T1000 (cell line): ENCODE measurements around the gene IFNA16.
"Not testable (repeated sequence)": the region's sequence is repeated elsewhere in the genome, so short reads cannot be mapped to it uniquely, and the experiment has no call there.

ENCODE experiments used
- DNase-seq: peaks from one replicate; lab custom pipeline; 2025; ENCODE audit warnings: mixed read lengths; lab: John Stamatoyannopoulos, UW

IFNA16 gene

DNA sequence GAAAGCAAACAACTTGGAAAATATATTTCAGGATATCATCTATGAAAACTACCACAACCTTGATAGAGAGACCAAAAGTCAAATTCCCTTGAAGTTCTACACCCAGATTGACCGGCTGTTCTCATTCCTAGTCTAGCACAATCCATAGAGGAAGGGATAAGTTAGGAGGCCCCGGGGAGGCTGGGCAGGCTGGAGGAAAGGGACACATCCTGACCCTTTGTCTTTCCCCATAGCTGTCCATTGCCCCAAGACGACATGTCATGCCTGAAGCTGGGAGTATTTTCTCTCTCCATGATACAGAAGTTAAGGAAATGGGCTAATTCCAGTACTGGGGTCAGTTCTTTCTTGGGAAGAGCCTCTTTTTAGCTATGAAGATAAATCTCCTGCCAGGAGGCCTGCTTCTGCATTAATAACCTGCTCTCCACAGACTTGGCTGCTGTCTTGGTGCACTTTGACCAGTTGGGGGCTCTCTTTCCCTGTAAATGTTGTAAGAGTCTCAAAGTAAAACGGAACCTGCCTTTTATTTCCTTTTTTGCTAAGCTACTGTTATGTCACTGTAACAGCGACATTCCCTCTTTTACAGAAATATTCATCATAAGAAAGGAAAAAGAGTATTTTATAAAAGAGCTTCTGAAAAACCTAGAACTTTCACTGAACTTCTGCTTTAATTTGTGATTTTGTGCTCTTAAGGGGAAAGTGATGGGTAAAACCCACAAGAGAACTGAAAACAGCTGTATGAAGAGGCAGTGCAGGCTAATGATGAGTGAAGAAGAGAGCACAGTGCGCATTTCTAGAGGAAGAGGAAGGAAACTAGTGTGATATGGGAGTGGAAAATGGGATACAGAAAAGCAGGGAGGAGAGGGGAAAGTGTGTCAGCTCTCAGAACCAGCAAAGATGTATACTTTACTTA lies 22.0 kb downstream of the IFNA16 start:
- DNase-seq, result not testable (repeated sequence)

DNA sequence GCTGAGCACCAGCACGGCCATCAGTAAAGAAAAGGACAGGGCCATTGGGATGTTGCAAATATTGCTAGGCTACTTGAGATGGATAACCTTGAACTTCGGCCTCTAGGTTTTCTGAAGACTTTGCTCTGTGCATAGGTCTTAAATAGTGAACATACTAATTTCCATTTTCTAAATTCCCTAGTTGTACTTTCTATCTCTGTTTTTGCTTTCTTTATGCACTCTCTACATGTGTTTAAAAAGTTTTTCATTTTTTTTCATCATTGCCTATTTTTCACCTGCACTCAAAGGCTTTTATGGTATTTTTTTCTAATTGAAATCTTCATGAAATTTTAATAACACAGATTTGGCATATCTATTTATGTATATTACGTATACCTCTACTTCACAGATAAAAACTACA lies 29.6 kb downstream of the IFNA16 start, which contains the start of gene IFNA4:
Gene IFNA4 (minus strand): TSS at position 101 of the 400 bp plus-strand sequence. CDS start 56 bp downstream, at position 45.
- not testable (repeated sequence) for DNase-seq

DNA sequence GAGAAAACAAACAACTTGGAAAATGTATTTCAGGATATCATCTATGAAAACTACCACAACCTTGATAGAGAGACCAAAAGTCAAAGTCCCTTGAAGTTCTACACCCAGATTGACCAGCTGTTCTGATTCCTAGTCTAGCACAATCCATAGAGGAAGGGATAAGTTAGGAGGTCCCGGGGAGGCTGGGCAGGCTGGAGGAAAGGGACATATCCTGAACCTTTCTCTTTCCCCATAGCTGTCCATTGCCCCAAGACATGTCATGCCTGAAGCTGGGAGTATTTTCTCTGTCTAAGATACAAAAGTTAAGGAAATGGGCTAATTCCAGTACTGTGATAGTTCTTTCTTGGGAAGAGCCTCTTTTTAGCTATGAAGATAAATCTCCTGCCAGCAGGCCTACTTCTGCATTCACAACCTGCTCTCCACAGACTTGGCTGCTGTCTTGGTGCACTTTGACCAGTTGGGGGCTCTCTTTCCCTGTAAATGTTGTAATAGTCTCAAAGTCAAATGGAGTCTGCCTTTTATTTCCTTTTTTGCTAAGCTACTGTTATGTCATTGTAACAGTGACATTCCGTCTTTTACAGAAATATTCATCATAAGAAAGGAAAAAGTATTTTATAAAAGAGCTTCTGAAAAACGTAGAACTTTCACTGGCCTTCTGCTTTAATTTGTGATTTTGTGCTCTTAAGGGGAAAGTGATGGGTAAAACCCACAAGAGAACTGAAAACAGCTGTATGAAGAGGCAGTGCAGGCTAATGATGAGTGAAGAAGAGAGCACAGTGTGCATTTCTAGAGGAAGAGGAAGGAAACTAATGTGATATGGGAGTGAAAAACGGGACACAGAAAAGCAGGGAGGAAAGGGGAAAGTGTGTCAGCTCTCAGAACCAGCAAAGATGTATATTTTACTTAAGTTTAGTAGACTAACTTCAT lies 34.0 kb downstream of the IFNA16 start:
- not testable (repeated sequence) for DNase-seq

DNA sequence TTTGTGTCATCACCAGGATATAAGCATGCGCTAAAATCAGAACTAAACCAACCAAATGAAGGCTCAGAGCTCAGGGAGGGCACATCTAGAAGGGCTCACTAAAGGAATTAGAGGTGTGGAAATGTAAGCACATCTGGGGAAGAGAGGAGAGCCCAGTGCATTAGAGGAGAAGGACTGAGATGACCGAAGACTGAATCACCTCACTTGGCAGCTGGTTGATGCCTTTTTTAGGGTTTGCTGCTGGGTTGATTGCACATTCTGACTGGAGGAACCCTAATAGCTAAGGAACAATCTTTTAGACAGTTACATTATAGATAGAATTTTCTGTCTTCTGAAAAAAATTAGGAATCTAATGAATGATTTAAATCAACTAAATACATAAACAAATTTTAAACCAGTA lies 42.4 kb downstream of the IFNA16 start:
- no peak for DNase-seq

DNA sequence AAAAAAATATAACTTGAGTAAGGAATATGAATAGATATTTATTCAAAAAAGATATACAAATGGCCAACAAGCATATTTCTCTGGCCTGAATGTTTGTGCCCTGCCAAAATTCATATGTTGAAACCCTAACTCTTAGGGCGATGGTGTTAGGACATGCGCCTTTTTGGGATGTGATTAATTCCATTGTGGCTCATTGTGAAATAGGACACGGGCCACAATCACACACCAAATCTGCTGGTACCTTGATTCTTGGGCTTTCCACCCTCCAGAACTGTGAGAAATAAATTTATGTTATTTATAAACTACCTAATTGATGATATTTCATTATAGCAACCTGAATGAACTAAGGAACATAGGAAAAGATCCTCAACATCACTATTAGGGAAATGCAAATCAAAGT lies 45.0 kb downstream of the IFNA16 start:
- no peak for DNase-seq

DNA sequence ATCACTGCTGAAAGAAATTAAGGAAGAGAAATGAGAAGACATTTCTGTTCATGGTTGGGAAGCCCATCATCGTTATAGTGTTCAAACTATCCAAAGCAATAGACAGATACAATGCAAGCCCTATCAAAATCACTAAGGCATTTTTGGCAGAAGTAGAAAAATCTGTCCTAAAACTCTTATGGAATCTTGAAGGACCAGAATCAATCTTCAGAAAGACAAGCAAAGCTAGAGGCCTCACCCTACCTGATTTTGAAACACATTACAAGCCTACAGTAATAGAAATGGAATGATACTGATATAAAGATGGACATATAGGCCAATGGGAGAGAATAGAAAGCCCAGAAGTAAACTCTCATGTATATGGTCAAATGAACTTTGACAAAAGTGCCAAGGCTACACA lies 45.8 kb downstream of the IFNA16 start:
- no peak for DNase-seq

DNA sequence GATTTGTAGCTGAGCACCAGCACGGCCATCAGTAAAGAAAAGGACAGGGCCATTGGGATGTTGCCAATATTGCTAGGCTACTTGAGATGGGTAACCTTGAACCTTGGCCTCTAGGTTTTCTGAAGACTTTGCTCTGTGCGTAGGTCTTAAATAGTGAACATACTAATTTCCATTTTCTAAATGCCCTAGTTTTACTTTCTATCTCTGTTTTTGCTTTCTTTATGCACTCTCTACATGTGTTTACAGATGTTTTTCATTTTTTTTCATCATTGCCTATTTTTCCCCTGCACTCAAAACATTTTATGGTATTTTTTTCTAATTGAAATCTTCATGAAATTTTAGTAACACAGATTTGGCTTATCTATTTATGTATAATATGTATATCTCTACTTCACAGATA lies 50.6 kb downstream of the IFNA16 start, which contains the start of gene IFNA21:
Gene IFNA21 (minus strand): TSS at position 101 of the 400 bp plus-strand sequence. CDS start 48 bp downstream, at position 53.
- not testable (repeated sequence) for DNase-seq
